Right lobe of liver (tissue), 6 donors: ENCODE measurements around the gene INKA1. TPM values are rescaled to one million over a fixed set of nuclear protein-coding genes. Genes with fewer than 3 reads are reported as not detected.
"Not testable (repeated sequence)": the region's sequence is repeated elsewhere in the genome, so short reads cannot be mapped to it uniquely, and the experiment has no call there.

Source experiments
- ATAC-seq, 4 donors: fragments of 200-7000 bp; cut with Tn5 transposase; one replicate each; pipeline ENCODE4 v1.9.1; 2020; ENCODE audit warnings: mild to moderate bottlenecking in 4 of 4, moderate library complexity in 4 of 4
- DNase-seq, 3 donors: peaks; one replicate each; pipeline ENCODE4 v3.0.0-alpha.2; 2020
- H3K27ac ChIP-seq, 3 donors: fragments of 200-600 bp; one replicate each; pipeline ENCODE4 v1.8.0; 2022
- H3K27me3 ChIP-seq, 2 donors: fragments of 200-600 bp; one replicate each; pipeline ENCODE4 v1.8.0; 2022
- H3K36me3 ChIP-seq, 4 donors: fragments of 200-600 bp; sonication (generic) in 1 of 4; one replicate each; pipeline versions ENCODE4 v1.5.1 to v1.8.0; 2017 to 2022; ENCODE audit warnings: control low read depth in 1 of 4
- H3K4me1 ChIP-seq, 4 donors: fragments of 200-600 bp; sonication (generic) in 1 of 4; one replicate each; pipeline versions ENCODE4 v1.5.1 to v1.8.0; 2017 to 2022; ENCODE audit warnings: control low read depth in 1 of 4
- H3K4me3 ChIP-seq, 3 donors: fragments of 200-600 bp; one replicate each; pipeline ENCODE4 v1.8.0; 2022
- H3K9me3 ChIP-seq, 4 donors: fragments of 200-600 bp; sonication (generic) in 1 of 4; one replicate each; pipeline versions ENCODE4 v1.5.1 to v1.8.0; 2017 to 2022; ENCODE audit warnings: control low read depth in 1 of 4
- CTCF ChIP-seq, 4 donors: fragments of 200-600 bp in 3 of 4; fragments of 450-650 bp in 1 of 4; IDR thresholded peaks; one replicate each; pipeline versions ENCODE4 v1.5.1 to v1.8.0; 2016 to 2022; ENCODE audit warnings: antibody characterized with exemption in 4 of 4, mild to moderate bottlenecking in 2 of 4
- POLR2A ChIP-seq: fragments of 450-650 bp; IDR thresholded peaks from one replicate; pipeline ENCODE4 v1.6.1; 2017; ENCODE audit warnings: antibody characterized with exemption, mild to moderate bottlenecking
- WGBS: methylation state at CpG from one replicate; pipeline ENCODE4 v1.1.6; 2018; ENCODE audit warnings: low coverage, low lambda C conversion rate; ENCODE audit not compliant: insufficient coverage; ENCODE audit errors: missing lambda C conversion rate; 5-methylcytosine and 5-hydroxymethylcytosine counted together
- intact Hi-C, 2 donors: fragments of 100-400 bp; cut with DNase I; formaldehyde crosslinking; loops; one replicate each; pipeline versions ENCODE4 v1.11.2 to v1.14.1; 2022
- total RNA-seq, 6 experiments: library from RNA; depleted of rRNA in 2 of 6; stranded (reverse); fragments of >200 nt in 2 of 6; fragmentation: NEBNext Ultra II Directional in 3 of 6; extraction: Animal tissue kit (Norgen Biotek cat#: 25700) in 3 of 6; gene quantifications; one replicate each; pipeline versions ENCODE4 v1.1.0 to v1.2.4, GENCODE V29; 2016 to 2023
- donor health status: DM: no; HTN: yes; CAD: no.
- donor health status: DM: no; HTN: no; CAD: no.
- donor health status: DM: no; HTN: no; CAD: no.
- donor health status: DM: no; HTN: yes; CAD: no.
- donor health status: DM: no; HTN: yes; CAD: no.

INKA1 gene
- total RNA-seq, 6 experiments from 2014 or later, result 0.46 to 1.2 (median 0.73) TPM

GRCh38 chr3:49780080-49780974, 22.7 kb upstream of the INKA1 start:
- H3K4me1 ChIP-seq, result peaks cover 0 to 20% (median 8%) of the 10 kb centered on the region in 4 donors
- no peak for ATAC-seq
- TF ChIP-seq POLR2A (no peak), CTCF (IDR thresholded peaks at IDR 0.05) (no peak)

DNA sequence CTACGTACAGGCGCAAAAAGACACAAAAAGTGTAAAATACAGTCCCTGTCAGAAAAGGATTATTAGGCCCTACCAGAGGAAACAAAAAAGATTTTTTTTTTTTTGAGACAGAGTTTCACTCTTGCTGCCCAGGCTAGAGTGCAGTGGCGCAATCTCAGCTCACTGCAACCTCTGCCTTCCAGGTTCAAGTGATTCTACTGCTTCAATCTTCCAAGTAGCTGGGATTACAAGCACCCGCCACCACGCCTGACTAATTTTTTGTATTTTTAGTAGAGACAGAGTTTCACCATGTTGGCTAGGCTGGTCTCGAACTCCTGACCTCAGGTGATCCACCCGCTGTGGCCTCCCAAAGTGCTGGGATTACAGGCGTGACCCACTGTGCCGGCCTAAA, 22.1 kb upstream of the INKA1 start:
- H3K9me3 ChIP-seq, H3K27ac ChIP-seq, H3K27me3 ChIP-seq, intact Hi-C loops, ATAC-seq, H3K36me3 ChIP-seq, H3K4me3 ChIP-seq: not testable (repeated sequence)
- DNase-seq, result peak in 1 of 3 donors; percentile 7
- WGBS, result 68% methylated on average over 9 of the region's 9 CpGs
- H3K4me1 ChIP-seq, result peaks cover 0 to 22% (median 9%) of the 10 kb centered on the region in 4 donors

More at GRCh38 chr3:49780080-49780974, 22.7 kb upstream of the INKA1 start:
- Histone ChIP-seq H3K4me3 (no peak overlapping the region), H3K9me3 (no peaks in the 10 kb centered on the region), H3K27ac (no peak overlapping the region), H3K36me3 (peaks cover 0 to 5% (median 2%) of the 10 kb centered on the region in 4 donors), H3K27me3 (no peaks in the 10 kb centered on the region)
- no peak for DNase-seq
- WGBS, result 81% methylated on average over 2 of the region's 4 CpGs
- intact Hi-C loops, result no loop called here

- peaks cover 0 to 5% (median 2%) of the 10 kb centered on the region in 4 donors for H3K36me3 ChIP-seq
Measured at GRCh38 chr3:49781415-49782199, 21.5 kb upstream of the INKA1 start.

GRCh38 chr3:49782277-49782676, 20.8 kb upstream of the INKA1 start:
- H3K9me3 ChIP-seq, intact Hi-C loops, H3K36me3 ChIP-seq, ATAC-seq, H3K27me3 ChIP-seq, H3K27ac ChIP-seq, H3K4me3 ChIP-seq: not testable (repeated sequence)
- peaks cover 0 to 22% (median 9%) of the 10 kb centered on the region in 4 donors for H3K4me1 ChIP-seq
- peak in 1 of 3 donors; percentile 32 for DNase-seq
- 97% methylated on average over 3 of the region's 9 CpGs for WGBS

More at GRCh38 chr3:49781415-49782199, 21.5 kb upstream of the INKA1 start:
- 78% methylated on average over 5 of the region's 5 CpGs for WGBS
- no peaks in the 10 kb centered on the region for H3K27me3 ChIP-seq
- no peak overlapping the region for H3K27ac ChIP-seq
- peaks cover 0 to 22% (median 9%) of the 10 kb centered on the region in 4 donors for H3K4me1 ChIP-seq
- no peak overlapping the region for H3K4me3 ChIP-seq
- no peak for ATAC-seq
- DNase-seq, result peak in 1 of 3 donors; percentile 3
- intact Hi-C loops, result no loop called here
- TF ChIP-seq POLR2A (no peak), CTCF (IDR thresholded peaks at IDR 0.05) (no peak)
- H3K9me3 ChIP-seq, result no peaks in the 10 kb centered on the region

GRCh38 chr3:49785565-49786356, 17.3 kb upstream of the INKA1 start:
- Histone ChIP-seq H3K4me1 (peaks cover 0 to 18% (median 9%) of the 10 kb centered on the region in 4 donors), H3K9me3 (no peaks in the 10 kb centered on the region), H3K27ac (peak overlapping the region; percentile 87 to 96 (median 96)), H3K36me3 (peaks cover 0 to 5% (median 2%) of the 10 kb centered on the region in 4 donors), H3K27me3 (no peaks in the 10 kb centered on the region), H3K4me3 (peak overlapping the region; percentile 75 to 96 (median 95))
- WGBS, result 8% methylated on average over 16 of the region's 50 CpGs
- intact Hi-C loops, result no loop called here
- peak in 2 of 3 donors; percentile 37 to 65 for DNase-seq
- no peak for TF ChIP-seq CTCF (IDR thresholded peaks at IDR 0.05)
- TF ChIP-seq POLR2A, result no peak
- peak; percentile 37 to 51 (median 48) for ATAC-seq
